ENCODE measurements around the gene ARHGEF19. TPM values are rescaled to one million over a fixed set of nuclear protein-coding genes. Genes with fewer than 3 reads are reported as not detected.
A peak's percentile ranks its signal among the peaks of the same experiment; 100 is the strongest.

The ARHGEF19 gene
- total and polyA plus RNA-seq, 8 donors: 5.0 to 17.1 (median 9.7) TPM

DNA sequence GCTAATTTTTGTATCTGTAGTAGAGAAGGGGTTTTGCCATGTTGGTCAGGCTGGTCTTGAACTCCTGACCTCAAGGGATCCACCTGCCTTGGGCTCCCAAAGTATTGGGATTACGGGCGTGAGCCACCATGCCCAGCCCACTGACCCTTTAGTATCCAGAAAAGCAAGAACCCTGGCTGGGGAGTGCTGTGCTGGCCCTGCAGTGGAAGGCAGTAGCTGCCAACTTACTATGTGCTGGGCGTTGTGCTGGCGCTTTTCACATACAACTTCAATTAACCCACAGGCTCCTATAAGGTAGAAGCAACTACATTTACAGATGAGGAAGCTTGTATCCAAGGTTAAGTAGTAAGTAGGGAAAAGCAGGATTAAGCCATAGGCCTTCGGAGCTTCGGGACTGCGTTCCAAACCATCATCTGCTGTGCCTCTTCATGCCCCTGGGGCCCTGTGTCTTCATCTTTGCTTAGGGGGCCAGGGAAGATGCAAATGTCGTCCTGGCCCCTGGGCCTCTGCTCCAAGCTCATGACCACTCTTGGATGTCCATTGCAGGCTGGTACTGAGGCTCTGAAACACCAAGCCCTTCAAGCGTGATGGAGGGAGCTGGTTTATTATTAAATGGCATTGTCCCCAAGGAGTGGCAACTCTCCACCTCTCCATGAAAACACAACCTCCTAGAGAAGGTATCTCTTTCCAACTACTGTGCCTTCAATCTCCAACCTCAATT, 33.2 kb upstream of the ARHGEF19 start:
- Histone ChIP-seq H3K27me3 (no peaks in the 10 kb centered on the region), H3K27ac (no peak overlapping the region), H3K4me1 (peaks cover 30 to 44% (median 33%) of the 10 kb centered on the region in 3 donors), H3K36me3 (no peaks in the 10 kb centered on the region), H3K4me3 (no peak overlapping the region), H3K9me3 (no peaks in the 10 kb centered on the region)
- DNase-seq (no peak), FAIRE-seq (no peak), ATAC-seq (no peak)
- no peak for TF ChIP-seq CTCF (IDR thresholded peaks at IDR 0.05)
- WGBS, 2 donors: 89 to 91% methylated on average over 9 of the region's 9 CpGs
- intact Hi-C loops (cut with DNase I): loop anchor here in 1 of 3 donors (10.0 kb wide), 1 partner anchor 171 kb away; the partner anchor contains the start of gene FAM131C

DNA sequence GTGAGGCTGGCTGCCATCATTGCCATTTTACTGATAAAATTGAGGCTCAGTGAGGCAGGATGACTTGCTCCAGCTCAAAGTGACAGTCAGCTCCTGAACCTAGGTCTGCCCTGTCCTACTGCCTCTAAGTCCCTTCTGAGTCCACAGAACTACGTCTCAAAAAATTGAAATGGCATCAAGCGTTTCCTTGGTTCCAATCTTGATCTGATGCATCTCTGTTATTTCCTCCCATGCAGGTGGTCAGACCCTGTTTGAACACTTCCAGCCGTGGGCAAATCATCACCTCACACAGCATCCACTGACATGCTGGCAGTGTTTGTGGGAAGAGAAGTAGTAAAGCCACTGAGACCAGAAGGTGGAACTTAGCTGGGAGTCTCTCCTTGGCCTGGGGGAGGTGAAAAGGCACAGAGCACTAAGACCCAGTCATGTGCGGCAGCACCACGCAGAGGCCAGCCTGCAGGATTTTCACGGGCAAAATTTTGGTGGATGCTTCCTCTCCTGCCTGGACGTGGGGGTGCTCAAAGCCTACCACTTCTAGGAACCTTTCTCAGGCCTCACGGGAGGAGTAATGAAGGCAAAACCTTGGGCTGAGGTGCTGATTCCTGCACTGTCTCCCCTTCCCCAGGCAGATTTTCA, 32.3 kb upstream of the ARHGEF19 start:
- ATAC-seq: no peak
- Histone ChIP-seq H3K9me3 (no peaks in the 10 kb centered on the region), H3K4me3 (no peak overlapping the region), H3K27me3 (no peaks in the 10 kb centered on the region), H3K36me3 (no peaks in the 10 kb centered on the region), H3K4me1 (peaks cover 27 to 37% (median 29%) of the 10 kb centered on the region in 3 donors), H3K27ac (no peak overlapping the region)
- DNase-seq: no peak
- FAIRE-seq: no peak
- WGBS, 2 donors: 71 to 74% methylated on average over 8 of the region's 8 CpGs
- TF ChIP-seq CTCF (IDR thresholded peaks at IDR 0.05): no peak
- intact Hi-C loops (cut with DNase I): loop anchor here in 2 of 3 donors (5.0 to 10.0 kb wide), 2 partner anchors 42 to 170 kb away; partner anchors contain the start of gene FAM131C (in 1 of the 2)

GRCh38 chr1:16243936-16244649, 31.6 kb upstream of the ARHGEF19 start:
- no peaks in the 10 kb centered on the region for H3K27me3 ChIP-seq
- H3K27ac ChIP-seq: peak overlapping the region in 2 of 4 donors; percentile 9 to 28
- no peak overlapping the region for H3K4me3 ChIP-seq
- DNase-seq (peak; percentile 75 to 90 (median 84)), ATAC-seq (peak; percentile 44 to 78 (median 72)), FAIRE-seq (no peak)
- no peaks in the 10 kb centered on the region for H3K9me3 ChIP-seq
- intact Hi-C loops (cut with DNase I): loop anchor here in 2 of 3 donors (5.0 to 10.0 kb wide), 2 partner anchors 42 to 169 kb away; partner anchors contain the start of gene FAM131C (in 1 of the 2)
- TF ChIP-seq CTCF (IDR thresholded peaks at IDR 0.05): peak; percentile 76 to 87 (median 80)
- peaks cover 21 to 30% (median 23%) of the 10 kb centered on the region in 3 donors for H3K4me1 ChIP-seq
- no peaks in the 10 kb centered on the region for H3K36me3 ChIP-seq
- 18 to 28% methylated on average over 8 of the region's 8 CpGs for WGBS, 2 donors

DNA sequence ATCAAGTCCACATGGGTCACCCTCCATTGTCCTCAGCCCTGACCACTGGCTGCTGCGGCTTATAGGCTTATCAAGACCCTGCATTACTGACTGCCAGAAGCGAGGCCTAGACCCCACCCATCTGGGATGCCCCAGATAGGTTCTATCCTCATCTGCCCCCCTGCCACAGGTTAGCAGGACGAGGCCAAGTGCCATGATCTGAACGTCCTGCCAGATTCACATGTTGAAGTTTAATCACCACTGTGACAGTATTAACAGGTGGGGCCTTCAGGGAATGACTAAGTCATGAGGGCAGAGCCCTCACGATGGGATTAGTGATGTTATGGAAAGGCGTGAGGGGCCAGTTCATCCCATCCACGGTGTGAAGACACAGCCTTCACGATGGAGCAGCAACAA, 30.8 kb upstream of the ARHGEF19 start:
- TF ChIP-seq CTCF (IDR thresholded peaks at IDR 0.05): no peak
- Histone ChIP-seq H3K4me1 (peaks cover 16 to 21% (median 20%) of the 10 kb centered on the region in 3 donors), H3K4me3 (no peak overlapping the region), H3K27me3 (no peaks in the 10 kb centered on the region), H3K27ac (no peak overlapping the region), H3K36me3 (no peaks in the 10 kb centered on the region), H3K9me3 (no peaks in the 10 kb centered on the region)
- DNase-seq: peak in 1 of 6 donors; percentile 37
- no peak for ATAC-seq
- FAIRE-seq: no peak
- intact Hi-C loops (cut with DNase I): loop anchor here in 2 of 3 donors (5.0 to 10.0 kb wide), 2 partner anchors 41 to 168 kb away; partner anchors contain the start of gene FAM131C (in 1 of the 2)
- 70% methylated on average over 8 of the region's 8 CpGs for WGBS, 2 donors
